Sigmoid colon (tissue), 7 donors: Measurements from ENCODE around the gene NOC4L. TPM values are rescaled to one million over a fixed set of nuclear protein-coding genes. Genes with fewer than 3 reads are reported as not detected.

Source experiments
- DNase-seq: peaks from one replicate; pipeline ENCODE4 v3.0.0-alpha.2; 2019
- H3K27ac ChIP-seq, 4 donors: fragments of 200-600 bp; sonication (generic); one replicate each; pipeline ENCODE4 v1.5.1; 2016 to 2019; ENCODE audit warnings: mild to moderate bottlenecking in 1 of 4
- H3K27me3 ChIP-seq, 3 donors: fragments of 200-600 bp; sonication (generic); one replicate each; pipeline ENCODE4 v1.5.1; 2019; ENCODE audit warnings: mild to moderate bottlenecking in 1 of 3
- H3K36me3 ChIP-seq, 4 donors: fragments of 200-600 bp; sonication (generic); one replicate each; pipeline ENCODE4 v1.5.1; 2016 to 2019
- H3K4me1 ChIP-seq, 4 donors: fragments of 200-600 bp; sonication (generic); one replicate each; pipeline ENCODE4 v1.5.1; 2017 to 2019
- H3K4me3 ChIP-seq, 4 donors: fragments of 200-600 bp; sonication (generic); one replicate each; pipeline ENCODE4 v1.5.1; 2017 to 2019; ENCODE audit warnings: mild to moderate bottlenecking in 2 of 4, moderate library complexity in 1 of 4
- H3K9me3 ChIP-seq, 4 donors: fragments of 200-600 bp in 3 of 4; sonication (generic) in 3 of 4; one replicate each; pipeline versions ENCODE4 v1.5.1 to v1.6.1; 2013 to 2019
- CTCF ChIP-seq, 4 experiments: fragments of 450-650 bp in 3 of 4; fragments of 200-600 bp in 1 of 4; IDR thresholded peaks; one replicate each; pipeline ENCODE4 v1.5.1; 2016 to 2019; ENCODE audit warnings: antibody characterized with exemption in 4 of 4, mild to moderate bottlenecking in 3 of 4, moderate library complexity in 2 of 4
- EP300 ChIP-seq, 4 donors: sonication (generic); formaldehyde crosslinking; IDR thresholded peaks; one replicate each; pipeline ENCODE4 v1.6.1; 2017; ENCODE audit warnings: antibody characterized with exemption in 4 of 4
- POLR2A ChIP-seq, 2 donors: fragments of 450-650 bp; IDR thresholded peaks; one replicate each; pipeline ENCODE4 v1.6.1; 2016; ENCODE audit warnings: antibody characterized with exemption in 2 of 2, mild to moderate bottlenecking in 2 of 2, moderate library complexity in 2 of 2
- POLR2AphosphoS5 ChIP-seq, 4 donors: sonication (generic); formaldehyde crosslinking; IDR thresholded peaks; one replicate each; pipeline ENCODE4 v1.6.1; 2017; ENCODE audit warnings: antibody characterized with exemption in 4 of 4
- WGBS, 2 donors: extraction: QIAGEN DNeasy Blood & Tissue Kit; methylation state at CpG; one replicate each; pipeline ENCODE4 v1.1.7; 2013; 5-methylcytosine and 5-hydroxymethylcytosine counted together
- intact Hi-C: fragments of 100-400 bp; cut with DNase I; formaldehyde crosslinking; loops from one replicate; pipeline ENCODE4 v1.15.1; 2023
- polyA plus RNA-seq, 3 donors: library from polyadenylated mRNA; stranded (reverse); fragments of 200-250 nt; gene quantifications; one replicate each; pipeline ENCODE4 v1.2.3, GENCODE V29; 2013
- total RNA-seq, 4 donors: library from RNA; depleted of rRNA; stranded (reverse); fragments of >200 nt; gene quantifications; one replicate each; pipeline ENCODE4 v1.1.0, GENCODE V29; 2016
- donor health status: healthy with polysubstance abuse.
- donor health status: Bipolar disorder and iron deficiency.
- donor health status: healthy.

The NOC4L gene
- total and polyA plus RNA-seq, 7 donors: 5.4 to 34.9 (median 9.4) TPM

GRCh38 chr12:132108211-132108832 lies 35.9 kb upstream of the NOC4L start:
- Histone ChIP-seq H3K27ac (no peak overlapping the region), H3K4me3 (no peak overlapping the region), H3K9me3 (no peaks in the 10 kb centered on the region), H3K36me3 (peaks cover 0 to 60% (median 21%) of the 10 kb centered on the region in 4 donors), H3K27me3 (no peaks in the 10 kb centered on the region), H3K4me1 (peaks cover 0 to 8% (median under 1%) of the 10 kb centered on the region in 4 donors)
- intact Hi-C loops: no loop called here
- 89 to 93% methylated on average over 16 of the region's 16 CpGs for WGBS, 2 donors
- DNase-seq: peak; percentile 34
- TF ChIP-seq CTCF (IDR thresholded peaks at IDR 0.05) (no peak), POLR2AphosphoS5 (IDR thresholded peaks at IDR 0.05) (no peak), EP300 (IDR thresholded peaks at IDR 0.05) (no peak), POLR2A (IDR thresholded peaks at IDR 0.05) (no peak)

GRCh38 chr12:132109741-132110140 lies 34.5 kb upstream of the NOC4L start:
- TF ChIP-seq POLR2AphosphoS5 (IDR thresholded peaks at IDR 0.05) (no peak), EP300 (IDR thresholded peaks at IDR 0.05) (no peak), POLR2A (IDR thresholded peaks at IDR 0.05) (no peak), CTCF (IDR thresholded peaks at IDR 0.05) (no peak)
- intact Hi-C loops: no loop called here
- WGBS, 2 donors: 88 to 93% methylated on average over 8 of the region's 8 CpGs
- Histone ChIP-seq H3K9me3 (no peaks in the 10 kb centered on the region), H3K36me3 (peaks cover 6 to 74% (median 25%) of the 10 kb centered on the region in 4 donors), H3K27ac (no peak overlapping the region), H3K4me1 (peaks cover 0 to 8% (median under 1%) of the 10 kb centered on the region in 4 donors), H3K4me3 (no peak overlapping the region), H3K27me3 (no peaks in the 10 kb centered on the region)
- no peak for DNase-seq

GRCh38 chr12:132110677-132111076 lies 33.6 kb upstream of the NOC4L start:
- H3K4me3 ChIP-seq: no peak overlapping the region
- no peaks in the 10 kb centered on the region for H3K9me3 ChIP-seq
- peaks cover 15 to 77% (median 32%) of the 10 kb centered on the region in 4 donors for H3K36me3 ChIP-seq
- H3K27me3 ChIP-seq: no peaks in the 10 kb centered on the region
- no peak for DNase-seq
- intact Hi-C loops: no loop called here
- H3K27ac ChIP-seq: no peak overlapping the region
- TF ChIP-seq POLR2AphosphoS5 (IDR thresholded peaks at IDR 0.05): no peak
- TF ChIP-seq EP300 (IDR thresholded peaks at IDR 0.05): no peak
- TF ChIP-seq CTCF (IDR thresholded peaks at IDR 0.05): no peak
- no peak for TF ChIP-seq POLR2A (IDR thresholded peaks at IDR 0.05)
- H3K4me1 ChIP-seq: peaks cover 0 to 8% (median under 1%) of the 10 kb centered on the region in 4 donors
- 80 to 95% methylated on average over 3 of the region's 3 CpGs for WGBS, 2 donors

- Histone ChIP-seq H3K4me1 (peaks cover 0 to 8% (median under 1%) of the 10 kb centered on the region in 4 donors), H3K4me3 (no peak overlapping the region), H3K9me3 (no peaks in the 10 kb centered on the region), H3K27me3 (no peaks in the 10 kb centered on the region), H3K36me3 (peaks cover 15 to 81% (median 32%) of the 10 kb centered on the region in 4 donors), H3K27ac (no peak overlapping the region)
- TF ChIP-seq POLR2A (IDR thresholded peaks at IDR 0.05): no peak
- TF ChIP-seq POLR2AphosphoS5 (IDR thresholded peaks at IDR 0.05): no peak
- no peak for TF ChIP-seq CTCF (IDR thresholded peaks at IDR 0.05)
- TF ChIP-seq EP300 (IDR thresholded peaks at IDR 0.05): no peak
- 90 to 92% methylated on average over 19 of the region's 19 CpGs for WGBS, 2 donors
- peak; percentile 58 for DNase-seq
- intact Hi-C loops: no loop called here
Observed at GRCh38 chr12:132111654-132112304, 32.5 kb upstream of the NOC4L start.
